ENCODE results near the gene ADAMTSL1.

The ADAMTSL1 gene

GRCh38 chr9:18942801-18943200 lies 468.8 kb downstream of the ADAMTSL1 start:
- DNase-seq (ENCODE audit: low spot score), result no peak

DNA sequence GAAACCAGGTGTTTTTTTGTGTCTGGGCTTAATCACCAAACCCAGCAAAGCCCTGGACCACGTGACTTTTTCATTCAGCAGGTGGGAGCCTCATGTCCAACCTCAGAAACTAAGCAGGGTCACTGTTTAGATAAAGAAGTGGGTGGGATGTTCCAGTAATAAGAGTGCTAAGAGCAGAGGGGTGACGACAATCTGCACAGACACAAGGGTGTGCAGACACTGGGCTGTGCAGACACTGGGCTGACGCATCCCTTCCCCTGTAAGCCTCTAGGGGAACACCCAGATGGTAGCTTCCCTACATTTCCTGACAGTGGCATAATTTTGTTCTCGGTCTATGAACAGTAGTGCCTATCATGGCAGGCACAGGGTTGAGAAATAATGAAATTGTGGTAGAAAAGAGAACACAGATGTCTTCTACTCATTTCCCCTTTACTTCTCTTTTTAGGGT lies 474.0 kb downstream of the ADAMTSL1 start:
- no peak for DNase-seq (ENCODE audit: low spot score)

DNA sequence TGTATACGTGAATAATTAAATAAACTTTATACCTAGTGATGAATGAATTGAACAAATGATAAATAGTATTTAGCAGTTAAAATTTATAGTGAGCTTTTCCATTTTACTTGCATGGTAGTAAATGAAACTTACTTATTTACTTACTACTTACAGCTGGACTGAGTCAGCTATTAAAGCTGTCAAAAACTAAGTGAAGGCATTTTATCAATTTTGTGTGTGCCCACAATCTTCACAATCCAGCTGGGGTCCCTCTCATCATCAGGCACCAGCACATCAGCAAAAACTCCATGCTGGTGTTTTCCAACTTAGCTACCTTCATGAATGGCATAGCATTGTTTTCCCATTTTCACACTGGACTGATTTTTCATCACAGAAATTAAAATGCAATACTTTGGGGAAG lies 478.0 kb downstream of the ADAMTSL1 start:
- no peak for DNase-seq (ENCODE audit: low spot score)

- DNase-seq (ENCODE audit: low spot score), result no peak
Measured at GRCh38 chr9:18955626-18956025, 481.7 kb downstream of the ADAMTSL1 start.
